Hepatocyte (in vitro differentiated cells): ENCODE measurements around the gene B4GALT2.

Experiments
- EZH2phosphoT487 ChIP-seq: fragments of 200-600 bp; sonication (generic); IDR thresholded peaks from one replicate; pipeline ENCODE4 v1.6.1; 2018; ENCODE audit warnings: antibody characterized with exemption, mild to moderate bottlenecking, low read depth, moderate library complexity; ENCODE audit not compliant: unreplicated experiment, severe bottlenecking
- TF ChIP-seq, protein P1 (sequence below): fragments of 200-600 bp; sonication (generic); IDR thresholded peaks from 2 replicates; pipeline ENCODE4 v1.5.1; 2016; ENCODE audit warnings: antibody characterized with exemption, mild to moderate bottlenecking; ENCODE audit not compliant: poor library complexity

DNA sequence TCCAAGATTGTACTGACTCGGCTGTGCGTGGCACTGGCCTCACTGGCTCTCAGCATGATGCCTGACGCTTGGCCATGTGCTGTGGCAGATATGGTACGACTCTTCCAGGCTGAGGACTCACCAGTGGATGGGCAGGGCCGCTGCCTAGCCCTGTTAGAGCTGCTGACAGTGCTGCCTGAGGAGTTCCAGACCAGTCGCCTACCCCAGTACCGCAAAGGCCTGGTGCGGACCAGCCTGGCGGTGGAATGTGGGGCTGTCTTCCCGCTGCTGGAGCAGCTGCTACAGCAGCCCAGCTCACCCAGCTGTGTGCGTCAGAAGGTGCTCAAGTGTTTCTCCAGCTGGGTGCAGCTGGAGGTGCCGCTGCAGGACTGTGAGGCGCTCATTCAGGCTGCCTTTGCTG, 29.3 kb upstream of the B4GALT2 start:
- TF ChIP-seq, protein P1, sequence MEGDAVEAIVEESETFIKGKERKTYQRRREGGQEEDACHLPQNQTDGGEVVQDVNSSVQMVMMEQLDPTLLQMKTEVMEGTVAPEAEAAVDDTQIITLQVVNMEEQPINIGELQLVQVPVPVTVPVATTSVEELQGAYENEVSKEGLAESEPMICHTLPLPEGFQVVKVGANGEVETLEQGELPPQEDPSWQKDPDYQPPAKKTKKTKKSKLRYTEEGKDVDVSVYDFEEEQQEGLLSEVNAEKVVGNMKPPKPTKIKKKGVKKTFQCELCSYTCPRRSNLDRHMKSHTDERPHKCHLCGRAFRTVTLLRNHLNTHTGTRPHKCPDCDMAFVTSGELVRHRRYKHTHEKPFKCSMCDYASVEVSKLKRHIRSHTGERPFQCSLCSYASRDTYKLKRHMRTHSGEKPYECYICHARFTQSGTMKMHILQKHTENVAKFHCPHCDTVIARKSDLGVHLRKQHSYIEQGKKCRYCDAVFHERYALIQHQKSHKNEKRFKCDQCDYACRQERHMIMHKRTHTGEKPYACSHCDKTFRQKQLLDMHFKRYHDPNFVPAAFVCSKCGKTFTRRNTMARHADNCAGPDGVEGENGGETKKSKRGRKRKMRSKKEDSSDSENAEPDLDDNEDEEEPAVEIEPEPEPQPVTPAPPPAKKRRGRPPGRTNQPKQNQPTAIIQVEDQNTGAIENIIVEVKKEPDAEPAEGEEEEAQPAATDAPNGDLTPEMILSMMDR = no peak
- TF ChIP-seq EZH2phosphoT487 = no peak
